Suprapubic skin (tissue), 3 donors: Measurements from ENCODE around the gene TRIM47.

Experiments
- EP300 ChIP-seq: sonication (generic); formaldehyde crosslinking; IDR thresholded peaks from one replicate; pipeline ENCODE4 v1.6.1; 2017; ENCODE audit warnings: antibody characterized with exemption
- POLR2A ChIP-seq, 2 donors: fragments of 450-650 bp; IDR thresholded peaks; one replicate each; pipeline ENCODE4 v1.6.1; 2017; ENCODE audit warnings: antibody characterized with exemption in 2 of 2, mild to moderate bottlenecking in 2 of 2, moderate library complexity in 2 of 2
- TF ChIP-seq, protein P1 (sequence below), 2 donors: fragments of 200-600 bp in 1 of 2; fragments of 450-650 bp in 1 of 2; sonication (generic) in 1 of 2; IDR thresholded peaks; one replicate each; pipeline ENCODE4 v1.5.1; 2016 to 2019; ENCODE audit warnings: antibody characterized with exemption in 2 of 2, mild to moderate bottlenecking in 1 of 2, moderate library complexity in 1 of 2

DNA sequence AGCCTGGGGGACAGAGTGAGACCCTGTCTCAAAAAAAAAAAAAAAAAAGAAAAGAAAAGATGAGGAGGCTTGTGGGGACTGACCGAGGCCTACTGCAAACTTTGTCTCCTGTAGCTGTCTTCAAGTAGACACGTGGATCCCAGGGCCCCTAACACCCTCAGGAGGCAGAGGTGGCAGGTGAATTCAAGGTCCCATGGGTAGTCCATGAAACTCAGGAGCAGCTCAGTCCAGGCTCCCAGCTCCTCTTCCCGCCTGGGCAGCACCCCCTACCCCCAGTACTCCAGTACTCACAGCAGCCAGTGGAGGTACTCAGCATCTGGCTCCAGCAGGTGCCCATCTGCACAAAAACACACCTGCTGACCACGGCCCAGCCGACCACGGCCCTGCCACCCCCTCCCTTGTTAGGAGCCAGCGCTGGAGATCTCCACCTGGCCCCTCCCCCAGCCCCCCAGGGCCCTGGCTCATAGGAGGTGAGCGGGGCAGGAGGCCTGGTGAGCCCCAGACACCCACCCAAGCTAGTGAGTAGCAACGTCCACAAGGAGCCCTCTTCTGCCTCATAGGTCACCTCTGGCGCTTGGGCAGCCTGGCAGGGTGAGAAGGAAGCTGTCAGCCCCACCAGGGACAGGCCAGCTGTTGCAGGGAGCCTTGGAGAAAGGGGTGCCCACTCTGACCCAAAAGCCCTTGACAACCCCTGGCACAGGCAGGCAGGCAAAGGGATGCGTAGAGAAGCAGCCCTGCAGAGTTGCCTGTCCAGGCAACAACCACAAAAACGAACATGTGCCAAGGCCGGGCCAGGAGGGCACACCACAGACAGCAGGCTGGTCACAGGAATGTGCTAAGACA lies 22.5 kb upstream of the TRIM47 start:
- TF ChIP-seq, protein P1, sequence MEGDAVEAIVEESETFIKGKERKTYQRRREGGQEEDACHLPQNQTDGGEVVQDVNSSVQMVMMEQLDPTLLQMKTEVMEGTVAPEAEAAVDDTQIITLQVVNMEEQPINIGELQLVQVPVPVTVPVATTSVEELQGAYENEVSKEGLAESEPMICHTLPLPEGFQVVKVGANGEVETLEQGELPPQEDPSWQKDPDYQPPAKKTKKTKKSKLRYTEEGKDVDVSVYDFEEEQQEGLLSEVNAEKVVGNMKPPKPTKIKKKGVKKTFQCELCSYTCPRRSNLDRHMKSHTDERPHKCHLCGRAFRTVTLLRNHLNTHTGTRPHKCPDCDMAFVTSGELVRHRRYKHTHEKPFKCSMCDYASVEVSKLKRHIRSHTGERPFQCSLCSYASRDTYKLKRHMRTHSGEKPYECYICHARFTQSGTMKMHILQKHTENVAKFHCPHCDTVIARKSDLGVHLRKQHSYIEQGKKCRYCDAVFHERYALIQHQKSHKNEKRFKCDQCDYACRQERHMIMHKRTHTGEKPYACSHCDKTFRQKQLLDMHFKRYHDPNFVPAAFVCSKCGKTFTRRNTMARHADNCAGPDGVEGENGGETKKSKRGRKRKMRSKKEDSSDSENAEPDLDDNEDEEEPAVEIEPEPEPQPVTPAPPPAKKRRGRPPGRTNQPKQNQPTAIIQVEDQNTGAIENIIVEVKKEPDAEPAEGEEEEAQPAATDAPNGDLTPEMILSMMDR (IDR thresholded peaks at IDR 0.05), result no peak
- TF ChIP-seq EP300 (no peak), POLR2A (IDR thresholded peaks at IDR 0.05) (no peak)
